Astrocyte (in vitro differentiated cells and primary cell): ENCODE results near the gene CENPC.

Experiments used
- EZH2 ChIP-seq: IDR thresholded peaks from 2 replicates; pipeline ENCODE4 v1.6.1; 2012; ENCODE audit warnings: mild to moderate bottlenecking, low read length, inconsistent platforms; ENCODE audit not compliant: insufficient read depth
- TF ChIP-seq, protein P1 (sequence below): IDR thresholded peaks from 2 replicates; pipeline ENCODE4 v1.5.1; 2011; ENCODE audit warnings: low read depth, mild to moderate bottlenecking, inconsistent platforms, low read length, moderate library complexity; ENCODE audit not compliant: insufficient read depth

DNA sequence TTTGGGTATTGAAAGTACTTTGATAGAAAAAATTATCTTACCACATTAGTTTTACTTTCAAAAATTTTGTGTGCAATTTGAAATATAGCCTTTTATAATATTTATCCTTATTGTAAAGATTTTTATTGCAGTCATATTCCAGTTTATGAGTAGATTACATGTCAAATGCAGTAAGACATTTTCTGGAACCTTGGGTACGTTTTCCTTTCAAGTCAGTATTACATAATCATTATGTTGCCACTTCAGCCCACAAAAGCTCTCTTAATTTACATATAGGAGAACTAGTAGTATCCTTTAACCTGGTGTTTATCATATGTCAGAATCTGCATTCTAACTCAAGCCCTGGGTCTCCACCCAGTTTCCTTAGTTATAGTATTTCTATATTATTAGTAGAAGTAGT lies 98.5 kb downstream of the CENPC start:
- TF ChIP-seq, protein P1, sequence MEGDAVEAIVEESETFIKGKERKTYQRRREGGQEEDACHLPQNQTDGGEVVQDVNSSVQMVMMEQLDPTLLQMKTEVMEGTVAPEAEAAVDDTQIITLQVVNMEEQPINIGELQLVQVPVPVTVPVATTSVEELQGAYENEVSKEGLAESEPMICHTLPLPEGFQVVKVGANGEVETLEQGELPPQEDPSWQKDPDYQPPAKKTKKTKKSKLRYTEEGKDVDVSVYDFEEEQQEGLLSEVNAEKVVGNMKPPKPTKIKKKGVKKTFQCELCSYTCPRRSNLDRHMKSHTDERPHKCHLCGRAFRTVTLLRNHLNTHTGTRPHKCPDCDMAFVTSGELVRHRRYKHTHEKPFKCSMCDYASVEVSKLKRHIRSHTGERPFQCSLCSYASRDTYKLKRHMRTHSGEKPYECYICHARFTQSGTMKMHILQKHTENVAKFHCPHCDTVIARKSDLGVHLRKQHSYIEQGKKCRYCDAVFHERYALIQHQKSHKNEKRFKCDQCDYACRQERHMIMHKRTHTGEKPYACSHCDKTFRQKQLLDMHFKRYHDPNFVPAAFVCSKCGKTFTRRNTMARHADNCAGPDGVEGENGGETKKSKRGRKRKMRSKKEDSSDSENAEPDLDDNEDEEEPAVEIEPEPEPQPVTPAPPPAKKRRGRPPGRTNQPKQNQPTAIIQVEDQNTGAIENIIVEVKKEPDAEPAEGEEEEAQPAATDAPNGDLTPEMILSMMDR = no peak
- TF ChIP-seq EZH2 = no peak
